ENCODE measurements around the gene DAPK1.

Gene DAPK1

DNA sequence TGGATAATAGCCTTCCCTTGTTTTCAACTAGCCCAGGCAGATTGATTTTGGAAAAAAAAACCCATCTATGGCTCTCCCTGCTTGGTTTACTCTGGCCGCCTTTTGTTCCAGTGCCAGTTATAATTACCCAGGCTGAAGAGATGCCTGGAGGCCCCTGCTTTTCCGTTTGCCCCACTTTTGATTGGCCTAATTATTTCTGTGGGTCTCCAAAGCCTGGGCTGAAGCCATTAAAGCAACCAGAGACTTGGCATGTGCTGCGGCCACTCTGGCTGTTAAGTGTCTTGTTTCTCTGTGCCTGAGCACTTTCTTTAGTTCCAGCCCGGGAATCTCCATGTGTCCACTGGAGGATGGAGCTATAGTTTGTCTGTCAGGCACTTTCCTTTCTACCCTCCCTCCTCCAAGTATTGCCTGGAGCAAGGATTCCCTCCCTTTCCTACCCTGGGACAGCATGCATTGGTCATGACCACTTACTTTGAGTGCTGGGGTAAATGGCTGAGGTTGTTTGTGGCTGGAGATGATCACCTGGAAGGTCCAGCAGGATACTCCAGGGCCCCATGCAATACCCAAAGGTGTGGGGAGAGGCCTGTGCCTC, 123.2 kb downstream of the DAPK1 start:
- Histone ChIP-seq H3K27ac (ENCODE audit: low read length) (no peak overlapping the region), H3K4me1 (ENCODE audit: control insufficient read depth in 1 of 2, insufficient read depth in 2 of 2, low read length in 2 of 2) (no peaks in the 10 kb centered on the region), H3K27me3 (ENCODE audit: low read depth, low read length) (no peaks in the 10 kb centered on the region), H3K4me3 (ENCODE audit: low read depth in 1 of 2, low read length in 2 of 2) (no peak overlapping the region), H3K9me3 (ENCODE audit: control insufficient read depth in 1 of 2, low read length in 2 of 2) (no peaks in the 10 kb centered on the region), H3K36me3 (ENCODE audit: control insufficient read depth in 1 of 2, insufficient read depth in 2 of 2, low read length in 2 of 2) (peaks cover 9 to 13% of the 10 kb centered on the region in 2 donors)

DNA sequence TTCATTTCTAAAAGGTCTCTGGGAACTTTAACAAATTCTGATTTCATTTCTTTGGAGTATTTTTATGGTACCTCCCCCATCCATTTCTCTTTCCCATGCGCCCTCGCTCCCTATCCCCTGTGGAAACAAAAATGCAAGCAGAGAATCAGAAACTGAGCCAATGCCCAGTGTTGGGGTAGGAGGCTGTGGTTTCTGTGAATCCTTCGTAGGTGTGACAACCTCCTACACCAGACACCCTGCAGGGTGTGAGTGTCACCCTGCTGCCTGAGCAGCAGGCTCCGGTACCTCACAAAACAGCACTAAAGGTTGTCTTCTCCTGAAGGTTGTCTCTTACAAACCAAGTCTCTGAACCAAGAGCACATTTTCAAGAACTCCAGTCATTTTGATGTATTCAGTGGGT, 124.4 kb downstream of the DAPK1 start:
- no peak overlapping the region for H3K4me3 ChIP-seq (ENCODE audit: low read depth in 1 of 2, low read length in 2 of 2)
- no peaks in the 10 kb centered on the region for H3K9me3 ChIP-seq (ENCODE audit: control insufficient read depth in 1 of 2, low read length in 2 of 2)
- no peaks in the 10 kb centered on the region for H3K27me3 ChIP-seq (ENCODE audit: low read depth, low read length)
- no peaks in the 10 kb centered on the region for H3K4me1 ChIP-seq (ENCODE audit: control insufficient read depth in 1 of 2, insufficient read depth in 2 of 2, low read length in 2 of 2)
- H3K36me3 ChIP-seq (ENCODE audit: control insufficient read depth in 1 of 2, insufficient read depth in 2 of 2, low read length in 2 of 2): peaks cover 9 to 13% of the 10 kb centered on the region in 2 donors
- H3K27ac ChIP-seq (ENCODE audit: low read length): no peak overlapping the region

DNA sequence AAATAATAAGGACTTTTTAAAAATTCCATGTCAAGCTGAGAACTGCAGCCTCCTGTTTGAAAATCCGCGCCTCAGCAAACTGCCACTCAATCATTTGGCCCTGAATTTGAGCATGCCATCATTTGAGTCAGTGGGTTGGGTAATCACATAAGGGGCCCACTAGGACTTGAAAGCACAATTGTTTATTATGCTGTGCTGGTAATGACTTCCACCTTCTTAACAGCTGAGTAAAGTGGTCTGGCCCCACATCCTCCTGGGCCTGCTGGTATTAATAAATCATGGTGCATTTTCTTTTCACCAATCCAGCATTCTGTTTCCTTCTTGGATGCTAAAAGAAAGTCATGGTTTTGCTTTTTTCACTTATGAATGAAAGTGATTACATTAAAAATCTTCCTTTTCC, 125.3 kb downstream of the DAPK1 start:
- H3K27me3 ChIP-seq (ENCODE audit: low read depth, low read length): no peaks in the 10 kb centered on the region
- H3K4me3 ChIP-seq (ENCODE audit: low read depth in 1 of 2, low read length in 2 of 2): no peak overlapping the region
- H3K9me3 ChIP-seq (ENCODE audit: control insufficient read depth in 1 of 2, low read length in 2 of 2): no peaks in the 10 kb centered on the region
- peaks cover 9 to 13% of the 10 kb centered on the region in 2 donors for H3K36me3 ChIP-seq (ENCODE audit: control insufficient read depth in 1 of 2, insufficient read depth in 2 of 2, low read length in 2 of 2)
- H3K27ac ChIP-seq (ENCODE audit: low read length): no peak overlapping the region
- H3K4me1 ChIP-seq (ENCODE audit: control insufficient read depth in 1 of 2, insufficient read depth in 2 of 2, low read length in 2 of 2): no peaks in the 10 kb centered on the region

DNA sequence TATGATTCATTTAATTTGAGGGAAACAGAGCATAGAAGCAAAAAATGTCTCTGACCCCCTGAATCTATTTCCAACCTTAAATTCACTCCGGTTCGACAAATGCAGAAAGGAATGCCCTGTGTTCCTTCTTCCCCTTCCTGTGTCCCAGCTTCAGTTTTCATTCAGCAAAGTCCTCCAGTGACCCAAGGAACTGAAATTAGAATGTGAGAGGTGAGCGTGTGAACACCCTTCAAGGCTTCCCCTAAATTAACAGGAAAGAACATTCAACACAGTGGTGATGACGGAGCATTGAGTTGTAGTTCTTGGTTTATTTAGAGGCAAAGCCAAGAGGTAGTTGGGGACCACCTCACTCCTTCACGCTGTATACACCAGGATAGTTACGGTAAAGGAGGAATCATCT, 130.7 kb downstream of the DAPK1 start:
- no peak overlapping the region for H3K4me3 ChIP-seq (ENCODE audit: low read depth in 1 of 2, low read length in 2 of 2)
- no peaks in the 10 kb centered on the region for H3K27me3 ChIP-seq (ENCODE audit: low read depth, low read length)
- no peaks in the 10 kb centered on the region for H3K4me1 ChIP-seq (ENCODE audit: control insufficient read depth in 1 of 2, insufficient read depth in 2 of 2, low read length in 2 of 2)
- H3K9me3 ChIP-seq (ENCODE audit: control insufficient read depth in 1 of 2, low read length in 2 of 2): no peaks in the 10 kb centered on the region
- no peak overlapping the region for H3K27ac ChIP-seq (ENCODE audit: low read length)
- peaks cover 7 to 9% of the 10 kb centered on the region in 2 donors for H3K36me3 ChIP-seq (ENCODE audit: control insufficient read depth in 1 of 2, insufficient read depth in 2 of 2, low read length in 2 of 2)

DNA sequence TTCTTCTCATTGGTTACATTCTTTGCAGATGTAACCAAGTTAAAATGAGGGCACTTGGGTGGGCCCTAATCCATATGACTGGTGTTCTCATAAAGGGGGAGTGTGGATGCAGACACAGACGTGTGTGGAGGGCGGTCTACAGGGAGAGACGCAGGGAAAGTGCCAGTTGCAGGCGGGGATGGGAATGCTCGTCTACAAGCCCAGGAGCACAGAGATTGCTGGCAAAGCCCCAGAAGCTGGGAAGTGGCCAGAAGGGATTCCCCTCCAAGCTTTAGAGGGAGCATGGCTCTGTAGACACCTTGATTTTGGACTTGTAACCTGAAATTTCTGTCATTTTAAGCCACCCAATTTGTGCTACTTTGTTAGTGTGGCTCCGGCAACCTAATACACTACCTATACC, 131.4 kb downstream of the DAPK1 start:
- Histone ChIP-seq H3K27ac (ENCODE audit: low read length) (no peak overlapping the region), H3K27me3 (ENCODE audit: low read depth, low read length) (no peaks in the 10 kb centered on the region), H3K9me3 (ENCODE audit: control insufficient read depth in 1 of 2, low read length in 2 of 2) (no peaks in the 10 kb centered on the region), H3K4me3 (ENCODE audit: low read depth in 1 of 2, low read length in 2 of 2) (no peak overlapping the region), H3K4me1 (ENCODE audit: control insufficient read depth in 1 of 2, insufficient read depth in 2 of 2, low read length in 2 of 2) (no peaks in the 10 kb centered on the region), H3K36me3 (ENCODE audit: control insufficient read depth in 1 of 2, insufficient read depth in 2 of 2, low read length in 2 of 2) (peaks cover 4 to 7% of the 10 kb centered on the region in 2 donors)

DNA sequence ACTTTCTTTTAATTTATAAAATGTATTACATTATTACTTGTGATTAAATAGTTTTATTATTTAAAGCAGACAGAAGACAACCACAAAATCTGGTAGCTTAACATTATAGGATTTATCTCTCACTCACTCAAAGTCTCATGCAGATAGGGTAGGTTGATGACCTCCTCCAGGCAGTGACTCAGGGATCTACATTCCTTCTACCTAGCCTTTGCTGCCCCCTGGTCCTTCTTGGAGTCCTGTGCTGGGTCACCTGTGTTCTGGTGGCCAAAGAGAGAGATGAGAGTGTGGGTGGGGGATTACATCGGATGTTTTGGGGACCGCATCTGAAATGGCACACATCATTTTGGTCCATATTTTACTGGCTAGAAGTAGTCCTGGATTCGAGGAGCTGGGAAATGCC, 132.6 kb downstream of the DAPK1 start:
- Histone ChIP-seq H3K36me3 (ENCODE audit: control insufficient read depth in 1 of 2, insufficient read depth in 2 of 2, low read length in 2 of 2) (peaks cover 0 to 5% of the 10 kb centered on the region in 2 donors), H3K27ac (ENCODE audit: low read length) (no peak overlapping the region), H3K27me3 (ENCODE audit: low read depth, low read length) (no peaks in the 10 kb centered on the region), H3K9me3 (ENCODE audit: control insufficient read depth in 1 of 2, low read length in 2 of 2) (no peaks in the 10 kb centered on the region), H3K4me1 (ENCODE audit: control insufficient read depth in 1 of 2, insufficient read depth in 2 of 2, low read length in 2 of 2) (no peaks in the 10 kb centered on the region), H3K4me3 (ENCODE audit: low read depth in 1 of 2, low read length in 2 of 2) (no peak overlapping the region)

DNA sequence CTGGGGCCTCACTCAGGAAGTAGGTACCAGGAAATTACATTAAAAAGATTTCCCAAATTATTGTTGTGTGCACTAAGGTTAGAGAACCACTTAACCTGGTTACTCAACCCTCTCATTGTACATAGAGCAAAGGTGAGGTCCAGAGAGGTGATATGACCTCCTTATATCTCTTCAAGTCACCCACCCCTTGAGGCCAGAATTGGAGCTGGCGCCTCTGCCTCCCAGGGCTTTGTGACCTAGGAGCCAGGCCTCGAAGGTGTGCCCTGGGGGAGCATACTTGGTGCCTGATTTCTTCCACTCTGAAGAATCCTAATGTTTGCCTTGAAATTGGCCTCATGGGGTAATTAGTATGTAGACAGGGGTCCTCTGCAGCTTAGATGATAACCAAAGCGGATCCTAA, 133.2 kb downstream of the DAPK1 start:
- Histone ChIP-seq H3K4me1 (ENCODE audit: control insufficient read depth in 1 of 2, insufficient read depth in 2 of 2, low read length in 2 of 2) (no peaks in the 10 kb centered on the region), H3K36me3 (ENCODE audit: control insufficient read depth in 1 of 2, insufficient read depth in 2 of 2, low read length in 2 of 2) (peaks cover 0 to 5% of the 10 kb centered on the region in 2 donors), H3K27ac (ENCODE audit: low read length) (no peak overlapping the region), H3K27me3 (ENCODE audit: low read depth, low read length) (no peaks in the 10 kb centered on the region), H3K4me3 (ENCODE audit: low read depth in 1 of 2, low read length in 2 of 2) (no peak overlapping the region), H3K9me3 (ENCODE audit: control insufficient read depth in 1 of 2, low read length in 2 of 2) (no peaks in the 10 kb centered on the region)

DNA sequence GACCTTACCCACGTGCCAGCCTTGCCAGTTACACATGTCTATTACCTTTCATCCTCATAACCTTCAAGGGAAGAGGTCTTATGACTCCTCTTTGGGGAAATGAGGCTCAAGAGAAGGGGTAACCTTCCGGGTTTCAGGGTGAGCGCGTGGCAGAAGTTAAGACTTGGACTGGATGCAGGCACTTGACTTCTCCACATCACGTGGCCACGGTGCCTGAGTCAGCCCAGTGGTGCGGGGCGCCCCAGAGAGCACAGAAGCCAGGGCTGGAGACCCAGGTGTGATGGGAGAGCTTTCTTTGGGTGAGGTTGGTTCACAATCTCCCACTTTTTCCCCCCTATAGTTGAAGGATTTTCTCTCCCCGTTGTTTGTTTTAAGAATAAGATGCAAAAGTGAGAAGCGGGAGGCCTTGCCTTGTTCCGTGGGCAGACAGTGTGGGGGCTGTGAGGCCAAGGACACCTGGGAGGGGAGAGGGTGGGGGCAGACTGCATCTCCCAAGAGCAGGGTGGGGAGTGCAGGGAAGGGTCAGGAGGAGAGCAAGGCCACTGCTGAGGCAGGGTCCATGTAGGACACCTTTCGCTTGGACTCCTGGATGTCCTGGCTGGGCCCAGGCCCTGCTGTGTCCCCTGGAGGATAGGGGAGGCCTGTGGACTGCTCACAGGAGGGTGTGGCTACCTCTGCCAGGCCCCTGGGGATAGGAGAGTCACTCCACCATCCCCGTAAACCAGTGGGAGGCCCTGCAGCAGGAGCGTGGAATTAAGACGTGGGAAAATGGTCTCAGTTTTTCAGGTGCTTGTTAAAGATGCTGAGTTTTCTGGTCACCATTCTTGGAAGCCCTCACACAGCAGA, 138.2 kb downstream of the DAPK1 start:
- Histone ChIP-seq H3K4me1 (ENCODE audit: control insufficient read depth in 1 of 2, insufficient read depth in 2 of 2, low read length in 2 of 2) (peaks cover 13 to 16% of the 10 kb centered on the region in 2 donors), H3K27ac (ENCODE audit: low read length) (no peak overlapping the region), H3K9me3 (ENCODE audit: control insufficient read depth in 1 of 2, low read length in 2 of 2) (no peaks in the 10 kb centered on the region), H3K36me3 (ENCODE audit: control insufficient read depth in 1 of 2, insufficient read depth in 2 of 2, low read length in 2 of 2) (peaks cover 0 to 5% of the 10 kb centered on the region in 2 donors), H3K27me3 (ENCODE audit: low read depth, low read length) (no peaks in the 10 kb centered on the region), H3K4me3 (ENCODE audit: low read depth in 1 of 2, low read length in 2 of 2) (no peak overlapping the region)

DNA sequence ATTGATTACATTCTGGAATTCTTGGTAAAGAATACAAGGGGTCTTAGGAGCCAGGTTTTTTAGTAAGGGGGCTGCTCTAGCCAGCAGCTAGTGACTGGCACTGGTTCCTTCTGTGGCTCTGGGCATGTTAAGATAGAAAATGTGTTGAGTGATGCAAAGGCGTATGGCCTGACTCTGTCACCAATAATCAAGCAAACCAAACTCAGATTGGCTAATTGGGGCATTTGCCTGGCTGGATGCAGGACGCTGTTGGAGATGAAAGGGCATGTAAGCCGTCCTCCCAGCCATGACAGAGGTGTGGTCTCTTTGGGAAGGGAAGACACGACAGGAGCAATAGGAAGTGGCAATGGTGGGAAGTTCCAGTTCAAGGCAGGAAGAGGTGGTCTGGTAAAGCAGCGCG, 140.6 kb downstream of the DAPK1 start:
- Histone ChIP-seq H3K27me3 (ENCODE audit: low read depth, low read length) (no peaks in the 10 kb centered on the region), H3K9me3 (ENCODE audit: control insufficient read depth in 1 of 2, low read length in 2 of 2) (no peaks in the 10 kb centered on the region), H3K36me3 (ENCODE audit: control insufficient read depth in 1 of 2, insufficient read depth in 2 of 2, low read length in 2 of 2) (peaks cover 0 to 5% of the 10 kb centered on the region in 2 donors), H3K4me1 (ENCODE audit: control insufficient read depth in 1 of 2, insufficient read depth in 2 of 2, low read length in 2 of 2) (peaks cover 13 to 17% of the 10 kb centered on the region in 2 donors), H3K4me3 (ENCODE audit: low read depth in 1 of 2, low read length in 2 of 2) (no peak overlapping the region), H3K27ac (ENCODE audit: low read length) (no peak overlapping the region)

DNA sequence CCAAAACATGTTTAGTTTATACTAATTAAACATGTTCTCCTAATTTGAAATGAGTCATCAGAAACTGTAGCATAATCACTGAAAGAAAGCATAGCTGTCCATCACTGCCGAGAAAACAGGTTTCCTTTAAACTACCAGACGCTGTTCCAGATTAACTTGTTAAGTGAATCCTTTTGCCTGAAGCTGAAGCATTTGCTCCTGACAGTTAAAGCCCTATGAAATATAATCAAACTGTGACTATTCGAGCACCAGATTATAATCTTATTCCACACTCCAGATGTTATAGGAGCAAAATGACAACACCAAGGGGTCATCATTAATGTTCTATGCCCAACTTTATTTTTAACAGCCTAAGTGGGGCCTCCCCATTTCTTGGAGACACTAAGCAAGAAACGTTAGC, 142.3 kb downstream of the DAPK1 start:
- no peak overlapping the region for H3K4me3 ChIP-seq (ENCODE audit: low read depth in 1 of 2, low read length in 2 of 2)
- no peak overlapping the region for H3K27ac ChIP-seq (ENCODE audit: low read length)
- H3K36me3 ChIP-seq (ENCODE audit: control insufficient read depth in 1 of 2, insufficient read depth in 2 of 2, low read length in 2 of 2): peaks cover 0 to under 1% of the 10 kb centered on the region in 2 donors
- H3K4me1 ChIP-seq (ENCODE audit: control insufficient read depth in 1 of 2, insufficient read depth in 2 of 2, low read length in 2 of 2): peaks cover 13 to 17% of the 10 kb centered on the region in 2 donors
- no peaks in the 10 kb centered on the region for H3K27me3 ChIP-seq (ENCODE audit: low read depth, low read length)
- H3K9me3 ChIP-seq (ENCODE audit: control insufficient read depth in 1 of 2, low read length in 2 of 2): no peaks in the 10 kb centered on the region

DNA sequence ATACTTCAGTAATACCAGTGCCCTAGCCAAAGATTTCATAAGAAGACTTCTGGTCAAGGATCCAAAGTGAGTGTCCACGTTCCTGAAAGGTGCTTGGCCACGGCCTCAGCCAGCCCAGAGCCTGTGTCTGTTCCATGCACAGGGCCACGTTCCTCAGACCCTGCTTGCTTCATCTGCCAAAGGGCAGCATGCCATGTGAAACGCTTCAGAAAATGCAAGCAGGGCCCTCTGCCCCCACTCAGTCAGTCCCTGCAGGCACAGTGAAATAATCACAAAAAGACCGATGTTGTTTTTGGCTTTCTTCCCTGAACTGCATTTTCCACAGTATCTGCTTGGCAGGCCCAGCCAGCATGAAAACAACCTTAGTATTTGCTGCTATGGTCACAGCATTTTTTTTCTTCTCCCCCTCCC, 142.7 kb downstream of the DAPK1 start:
- no peaks in the 10 kb centered on the region for H3K27me3 ChIP-seq (ENCODE audit: low read depth, low read length)
- peaks cover 13 to 17% of the 10 kb centered on the region in 2 donors for H3K4me1 ChIP-seq (ENCODE audit: control insufficient read depth in 1 of 2, insufficient read depth in 2 of 2, low read length in 2 of 2)
- no peak overlapping the region for H3K4me3 ChIP-seq (ENCODE audit: low read depth in 1 of 2, low read length in 2 of 2)
- no peaks in the 10 kb centered on the region for H3K9me3 ChIP-seq (ENCODE audit: control insufficient read depth in 1 of 2, low read length in 2 of 2)
- H3K27ac ChIP-seq (ENCODE audit: low read length): no peak overlapping the region
- no peaks in the 10 kb centered on the region for H3K36me3 ChIP-seq (ENCODE audit: control insufficient read depth in 1 of 2, insufficient read depth in 2 of 2, low read length in 2 of 2)

Data from muscle layer of duodenum (tissue), 2 donors.